Natural killer cell treated with Interleukin-12 subunit alpha and Interleukin-12 subunit beta and Interleukin-15 and Interleukin-18, amount 100 ng/mL, for 72 hours (primary cell): ENCODE data around the gene SYT13. TPM values are rescaled to one million over a fixed set of nuclear protein-coding genes. Genes with fewer than 3 reads are reported as not detected.
"Not testable (repeated sequence)": the region's sequence is repeated elsewhere in the genome, so short reads cannot be mapped to it uniquely, and the experiment has no call there.

Experiments used
- ATAC-seq, 2 donors: fragments of 150-1000 bp; cut with Tn5 transposase in 1 of 2; sonication (Bioruptor Pico), chemical (Tn5 transposase) in 1 of 2; 2 replicates each; pipeline ENCODE4 v1.10.0; 2021
- DNase-seq: peaks from one replicate; pipeline ENCODE4 v3.0.0; 2022; ENCODE audit warnings: low spot score
- H3K27ac Mint-ChIP-seq, 2 donors: 1 replicate in 1 of 2; 2 replicates in 1 of 2; pipeline ENCODE4 v1.8.0; 2022; ENCODE audit warnings: mixed read lengths in 2 of 2, mild to moderate bottlenecking in 1 of 2, moderate library complexity in 1 of 2
- H3K27me3 Mint-ChIP-seq, 2 donors: 1 replicate in 1 of 2; 2 replicates in 1 of 2; pipeline ENCODE4 v1.8.0; 2022; ENCODE audit warnings: mixed read lengths in 2 of 2
- H3K36me3 Mint-ChIP-seq: one replicate; pipeline ENCODE4 v1.8.0; 2022; ENCODE audit warnings: mixed read lengths
- H3K4me1 Mint-ChIP-seq, 2 donors: 1 replicate in 1 of 2; 2 replicates in 1 of 2; pipeline ENCODE4 v1.8.0; 2022; ENCODE audit warnings: low read depth in 2 of 2, mixed read lengths in 2 of 2, mild to moderate bottlenecking in 1 of 2
- H3K4me3 Mint-ChIP-seq: one replicate; pipeline ENCODE4 v1.8.0; 2022; ENCODE audit warnings: mixed read lengths
- H3K9me3 Mint-ChIP-seq: 2 replicates; pipeline ENCODE4 v1.8.0; 2022; ENCODE audit warnings: mixed read lengths
- total RNA-seq, 2 donors: library from RNA; stranded (reverse); gene quantifications; one replicate each; pipeline ENCODE4 v1.2.3, GENCODE V29; 2022

The SYT13 gene
- total RNA-seq, 2 donors from 2014 or later, result not detected

DNA sequence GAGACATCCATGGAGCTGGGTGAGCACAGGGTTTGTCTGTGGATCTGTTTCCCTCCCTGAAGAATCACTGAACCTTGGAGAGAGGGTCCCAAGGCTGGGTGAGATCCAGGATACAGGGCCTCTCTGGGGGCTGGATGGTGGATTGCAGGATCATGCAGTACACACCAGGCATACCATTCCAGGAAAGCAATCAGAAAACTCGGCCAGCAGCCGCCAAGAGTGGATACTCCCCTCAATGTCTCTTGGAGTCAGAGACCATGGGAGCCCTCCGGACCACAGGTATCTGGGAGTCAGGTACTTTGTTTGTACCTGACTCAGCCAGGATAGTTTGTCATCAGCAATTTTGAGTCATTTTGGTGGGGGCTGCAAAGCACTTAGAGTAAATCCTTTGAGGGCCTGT, 14.6 kb upstream of the SYT13 start:
- Mint-ChIP-seq H3K27ac (no peak overlapping the region), H3K4me3 (no peak overlapping the region), H3K27me3 (peaks cover 9 to 15% of the 10 kb centered on the region in 2 donors), H3K9me3 (no peaks in the 10 kb centered on the region), H3K4me1 (no peaks in the 10 kb centered on the region), H3K36me3 (no peaks in the 10 kb centered on the region)
- DNase-seq (no peak), ATAC-seq (no peak)

- DNase-seq, result no peak
- no peak for ATAC-seq
- Mint-ChIP-seq H3K27ac (no peak overlapping the region), H3K36me3 (no peaks in the 10 kb centered on the region), H3K4me1 (no peaks in the 10 kb centered on the region), H3K9me3 (no peaks in the 10 kb centered on the region), H3K27me3 (peaks cover 15 to 22% of the 10 kb centered on the region in 2 donors), H3K4me3 (no peak overlapping the region)
These were observed 12.6 kb upstream of the SYT13 start for GRCh38 chr11:45298718-45299117.

- H3K36me3 Mint-ChIP-seq, result no peaks in the 10 kb centered on the region
- H3K27ac Mint-ChIP-seq, result no peak overlapping the region
- H3K27me3 Mint-ChIP-seq, result peaks cover 22 to 45% of the 10 kb centered on the region in 2 donors
These were observed 9.9 kb upstream of the SYT13 start for GRCh38 chr11:45296075-45296474.

GRCh38 chr11:45294499-45294898, 8.4 kb upstream of the SYT13 start:
- H3K4me1 Mint-ChIP-seq, result no peaks in the 10 kb centered on the region

More at GRCh38 chr11:45296075-45296474, 9.9 kb upstream of the SYT13 start:
- H3K4me3 Mint-ChIP-seq, result no peak overlapping the region
- H3K4me1 Mint-ChIP-seq, result no peaks in the 10 kb centered on the region
- H3K9me3 Mint-ChIP-seq, result no peaks in the 10 kb centered on the region
- ATAC-seq, result no peak
- DNase-seq, result no peak

DNA sequence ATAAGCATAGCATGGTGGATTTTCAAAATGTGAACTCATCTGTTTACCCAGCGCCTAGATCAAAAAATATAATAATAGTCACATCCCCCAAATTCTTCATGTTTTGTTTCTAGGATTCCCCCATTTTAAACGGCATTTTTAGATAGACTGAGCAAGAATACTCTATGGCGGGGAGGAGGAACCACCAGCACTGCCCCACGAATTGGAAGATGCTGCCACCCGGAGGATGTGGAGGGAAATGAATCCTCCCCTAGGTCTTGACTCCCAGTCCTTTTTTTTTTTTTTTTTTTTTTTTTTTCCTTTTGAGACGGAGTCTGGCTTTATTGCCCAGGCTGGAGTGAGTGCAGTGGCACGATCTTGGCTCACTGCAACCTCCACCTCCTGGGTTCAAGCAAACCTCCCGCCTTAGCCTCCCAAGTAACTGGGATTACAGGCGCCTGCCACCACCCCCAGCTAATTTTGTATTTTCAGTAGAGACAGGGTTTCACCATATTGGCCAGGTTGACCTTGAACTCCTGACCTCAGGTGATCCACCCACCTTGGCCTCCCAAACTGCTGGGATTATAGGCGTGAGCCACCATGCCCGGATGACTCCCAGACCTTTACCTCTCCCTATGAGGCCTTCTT, 7.5 kb upstream of the SYT13 start:
- not testable (repeated sequence) for H3K27ac Mint-ChIP-seq, DNase-seq, H3K4me3 Mint-ChIP-seq, H3K36me3 Mint-ChIP-seq, H3K9me3 Mint-ChIP-seq, H3K4me1 Mint-ChIP-seq
- peaks cover 46 to 64% of the 10 kb centered on the region in 2 donors for H3K27me3 Mint-ChIP-seq
- peak in 1 of 2 donors; percentile 68 for ATAC-seq

More at GRCh38 chr11:45294499-45294898, 8.4 kb upstream of the SYT13 start:
- DNase-seq (no peak), ATAC-seq (no peak)
- H3K27ac Mint-ChIP-seq, result no peak overlapping the region
- H3K27me3 Mint-ChIP-seq, result peaks cover 38 to 59% of the 10 kb centered on the region in 2 donors
- no peak overlapping the region for H3K4me3 Mint-ChIP-seq
- H3K9me3 Mint-ChIP-seq, result no peaks in the 10 kb centered on the region
- no peaks in the 10 kb centered on the region for H3K36me3 Mint-ChIP-seq

DNA sequence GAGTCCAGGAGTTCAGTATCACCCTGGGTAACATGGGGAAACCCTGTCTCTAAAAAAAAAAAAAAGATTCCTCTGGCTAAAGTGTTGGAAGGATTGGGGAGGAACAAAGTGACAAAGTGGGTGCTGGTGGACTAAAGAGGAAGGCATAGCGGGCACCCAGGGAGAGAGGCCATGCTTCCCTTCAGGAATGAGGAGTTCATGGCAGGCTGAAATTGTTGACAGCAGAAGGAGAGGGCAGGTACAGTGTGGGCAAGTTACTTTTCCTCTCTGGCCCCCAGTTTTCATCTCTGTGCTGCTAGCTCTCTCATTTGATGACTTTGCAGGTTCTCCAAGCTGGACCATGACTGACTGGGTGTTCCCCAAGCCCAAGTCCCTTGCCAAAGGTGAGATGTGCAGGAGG, 4.4 kb upstream of the SYT13 start:
- no peaks in the 10 kb centered on the region for H3K4me1 Mint-ChIP-seq
- no peaks in the 10 kb centered on the region for H3K9me3 Mint-ChIP-seq
- H3K27me3 Mint-ChIP-seq, result peaks cover 54 to 73% of the 10 kb centered on the region in 2 donors
- no peak for DNase-seq
- no peaks in the 10 kb centered on the region for H3K36me3 Mint-ChIP-seq
- H3K27ac Mint-ChIP-seq, result no peak overlapping the region
- no peak for ATAC-seq
- H3K4me3 Mint-ChIP-seq, result no peak overlapping the region

DNA sequence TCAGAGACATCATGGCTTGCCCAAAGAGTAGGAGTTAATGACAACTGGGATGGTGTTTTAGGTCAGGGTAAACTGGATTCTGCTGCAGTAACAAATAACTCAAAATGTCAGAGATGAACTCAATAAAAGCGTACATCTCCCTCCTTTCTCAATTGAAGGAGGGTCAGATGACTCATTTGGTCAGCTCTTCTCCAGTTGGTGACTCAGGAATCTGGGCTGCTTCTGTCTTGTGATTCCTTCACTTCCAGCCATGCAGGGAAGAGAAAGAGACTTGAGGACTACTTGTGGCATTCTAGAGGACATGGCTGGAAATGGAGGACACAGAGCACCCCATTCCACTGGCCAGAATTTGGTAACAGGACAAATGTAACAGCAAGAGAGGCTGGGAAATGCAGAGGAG, 3.2 kb upstream of the SYT13 start:
- no peaks in the 10 kb centered on the region for H3K4me1 Mint-ChIP-seq
- no peaks in the 10 kb centered on the region for H3K9me3 Mint-ChIP-seq
- no peak for ATAC-seq
- H3K27me3 Mint-ChIP-seq, result peaks cover 56 to 75% of the 10 kb centered on the region in 2 donors
- DNase-seq, result no peak
- no peak overlapping the region for H3K27ac Mint-ChIP-seq
- H3K4me3 Mint-ChIP-seq, result no peak overlapping the region
- no peaks in the 10 kb centered on the region for H3K36me3 Mint-ChIP-seq

DNA sequence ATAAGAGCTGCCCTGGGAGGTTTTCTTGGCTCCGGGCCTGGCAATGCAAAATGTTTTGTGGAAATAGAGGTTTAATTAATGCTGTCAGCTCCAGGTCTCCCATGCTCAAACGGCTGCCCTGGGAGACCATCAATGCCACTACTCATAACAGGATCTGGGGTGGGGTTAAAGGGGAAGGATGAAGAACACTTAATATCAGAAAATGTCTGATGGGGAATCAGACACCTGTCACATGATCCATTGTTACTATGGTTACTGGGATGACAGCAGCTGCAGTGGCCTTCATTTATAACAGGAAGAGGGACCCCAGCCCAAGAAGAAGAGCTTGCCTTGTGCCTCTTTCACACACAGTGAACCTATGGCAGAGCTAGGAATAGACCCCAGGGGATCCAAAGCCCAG, 2.2 kb upstream of the SYT13 start:
- Mint-ChIP-seq H3K4me3 (no peak overlapping the region), H3K27ac (no peak overlapping the region), H3K27me3 (peaks cover 58 to 76% of the 10 kb centered on the region in 2 donors), H3K4me1 (no peaks in the 10 kb centered on the region), H3K36me3 (no peaks in the 10 kb centered on the region), H3K9me3 (no peaks in the 10 kb centered on the region)
- DNase-seq, result no peak
- no peak for ATAC-seq

- no peaks in the 10 kb centered on the region for H3K36me3 Mint-ChIP-seq
- H3K4me3 Mint-ChIP-seq, result no peak overlapping the region
- no peaks in the 10 kb centered on the region for H3K4me1 Mint-ChIP-seq
These were observed 1.3 kb upstream of the SYT13 start for GRCh38 chr11:45287316-45287903.

DNA sequence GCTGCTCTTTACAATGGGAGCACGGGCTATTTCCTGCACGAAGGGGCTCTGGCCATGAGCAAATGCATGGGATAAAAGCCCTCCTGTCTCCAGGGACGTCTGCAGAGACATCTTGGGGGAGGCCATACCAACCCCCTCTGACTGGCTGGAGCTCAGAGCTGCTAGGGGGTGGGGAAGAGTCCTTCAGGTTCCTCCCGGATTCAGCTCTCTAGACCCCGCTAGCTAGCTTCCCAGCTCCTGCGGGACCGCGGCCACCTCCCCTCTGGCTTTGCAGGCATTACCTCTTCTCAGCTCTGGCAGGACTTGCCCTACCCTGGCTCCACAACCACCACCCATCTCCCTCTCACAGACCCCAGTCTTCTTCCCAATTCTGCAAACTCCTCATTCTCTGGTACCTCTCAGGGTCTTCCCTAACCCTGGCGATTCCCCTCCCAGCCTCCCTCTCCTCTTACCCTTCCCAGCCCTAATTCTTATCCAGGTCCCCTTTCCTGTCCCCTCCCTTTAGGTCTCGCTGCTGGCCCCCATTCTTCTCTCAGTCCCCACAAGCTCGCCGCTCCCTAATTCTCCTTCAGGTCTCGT, 802 bp downstream of the SYT13 start:
- peaks cover 52 to 54% of the 10 kb centered on the region in 2 donors for H3K27me3 Mint-ChIP-seq

More at GRCh38 chr11:45287316-45287903, 1.3 kb upstream of the SYT13 start:
- no peak overlapping the region for H3K27ac Mint-ChIP-seq
- H3K9me3 Mint-ChIP-seq, result no peaks in the 10 kb centered on the region
- H3K27me3 Mint-ChIP-seq, result peaks cover 54 to 70% of the 10 kb centered on the region in 2 donors
- ATAC-seq (no peak), DNase-seq (no peak)

DNA sequence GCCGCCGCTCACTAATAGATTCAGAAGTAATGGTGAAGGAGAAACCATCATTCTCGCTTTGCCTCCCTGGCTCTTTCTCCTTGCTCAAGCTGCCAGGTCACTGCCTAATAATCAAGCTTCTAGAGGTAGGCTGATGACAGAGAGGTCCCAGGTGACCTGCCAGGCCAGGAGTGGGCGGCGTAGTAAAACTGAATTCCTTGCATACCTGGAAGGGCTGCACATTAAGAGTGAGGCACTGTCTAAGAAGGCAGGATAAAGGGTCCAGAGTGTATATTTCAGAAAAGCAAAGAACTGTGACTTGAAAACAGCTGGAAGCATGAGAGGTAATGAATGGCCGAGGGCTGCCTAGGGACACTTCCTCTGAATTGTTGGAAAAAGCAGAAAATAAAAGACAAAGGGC, 4.1 kb downstream of the SYT13 start:
- Mint-ChIP-seq H3K4me3 (no peak overlapping the region), H3K27ac (no peak overlapping the region), H3K27me3 (peaks cover 39 to 40% of the 10 kb centered on the region in 2 donors), H3K36me3 (no peaks in the 10 kb centered on the region), H3K4me1 (no peaks in the 10 kb centered on the region), H3K9me3 (no peaks in the 10 kb centered on the region)
- DNase-seq (no peak), ATAC-seq (no peak)

More for the DNA sequence above, 802 bp downstream of the SYT13 start:
- no peak overlapping the region for H3K4me3 Mint-ChIP-seq
- DNase-seq (no peak), ATAC-seq (no peak)
- no peaks in the 10 kb centered on the region for H3K9me3 Mint-ChIP-seq
- no peaks in the 10 kb centered on the region for H3K4me1 Mint-ChIP-seq
- no peaks in the 10 kb centered on the region for H3K36me3 Mint-ChIP-seq
- no peak overlapping the region for H3K27ac Mint-ChIP-seq

GRCh38 chr11:45280449-45280848, 5.7 kb downstream of the SYT13 start:
- H3K27ac Mint-ChIP-seq, result no peak overlapping the region
- H3K27me3 Mint-ChIP-seq, result peaks cover 37 to 44% of the 10 kb centered on the region in 2 donors
- H3K9me3 Mint-ChIP-seq, result no peaks in the 10 kb centered on the region
- H3K36me3 Mint-ChIP-seq, result no peaks in the 10 kb centered on the region
- DNase-seq (no peak), ATAC-seq (no peak)
- no peak overlapping the region for H3K4me3 Mint-ChIP-seq
- no peaks in the 10 kb centered on the region for H3K4me1 Mint-ChIP-seq

- no peak overlapping the region for H3K4me3 Mint-ChIP-seq
- H3K36me3 Mint-ChIP-seq, result no peaks in the 10 kb centered on the region
- no peaks in the 10 kb centered on the region for H3K4me1 Mint-ChIP-seq
- peaks cover 43 to 52% of the 10 kb centered on the region in 2 donors for H3K27me3 Mint-ChIP-seq
- DNase-seq, result no peak
- H3K9me3 Mint-ChIP-seq, result no peaks in the 10 kb centered on the region
- ATAC-seq, result no peak
- no peak overlapping the region for H3K27ac Mint-ChIP-seq
These were observed 6.5 kb downstream of the SYT13 start for GRCh38 chr11:45279645-45280044.

GRCh38 chr11:45278714-45279113, 7.4 kb downstream of the SYT13 start:
- H3K9me3 Mint-ChIP-seq, result no peaks in the 10 kb centered on the region
- H3K4me3 Mint-ChIP-seq, result no peak overlapping the region
- H3K4me1 Mint-ChIP-seq, result no peaks in the 10 kb centered on the region
- peaks cover 42 to 50% of the 10 kb centered on the region in 2 donors for H3K27me3 Mint-ChIP-seq
- no peak for DNase-seq
- no peak for ATAC-seq
- no peak overlapping the region for H3K27ac Mint-ChIP-seq
- H3K36me3 Mint-ChIP-seq, result no peaks in the 10 kb centered on the region
